ENCODE measurements around the gene FDX1.

The FDX1 gene

GRCh38 chr11:110513259-110513801, 83.6 kb downstream of the FDX1 start:
- no peak for DNase-seq

DNA sequence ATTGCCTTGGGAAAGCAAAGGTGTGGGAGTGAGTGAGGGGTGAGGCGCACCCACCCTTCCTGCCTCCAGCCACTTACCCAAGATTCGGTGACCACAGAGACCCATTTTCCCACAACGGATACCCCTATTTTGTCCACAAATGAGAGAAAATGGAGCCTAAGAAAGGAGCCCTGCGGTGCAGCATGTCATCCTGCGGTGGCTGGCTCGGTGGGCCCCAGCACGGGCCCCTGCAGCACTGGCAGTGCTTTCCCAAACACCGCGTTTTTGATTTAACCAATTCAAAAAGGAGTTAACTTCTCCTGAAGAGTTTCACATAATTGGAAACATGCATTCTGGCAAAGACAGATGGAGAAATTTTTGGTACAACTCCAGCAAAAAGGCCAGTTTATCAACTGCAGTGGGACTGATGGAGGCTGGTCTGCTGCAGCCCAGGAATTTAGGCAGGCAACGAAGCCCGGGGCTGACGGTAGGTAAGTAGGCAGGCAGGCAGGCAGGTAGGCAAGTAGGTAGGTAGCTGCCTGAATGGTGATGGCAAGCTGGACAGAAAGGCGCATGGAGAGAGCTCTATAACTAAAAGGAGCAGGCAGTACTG, 84.2 kb downstream of the FDX1 start:
- no peak for DNase-seq

Measured in bone marrow (tissue), 2 donors.